ENCODE measurements around the gene EIF3K. TPM values are rescaled to one million over a fixed set of nuclear protein-coding genes. Genes with fewer than 3 reads are reported as not detected.
A peak's percentile ranks its signal among the peaks of the same experiment; 100 is the strongest.

EIF3K gene
- total and polyA plus RNA-seq, 2 of the 13 experiments (the other 11 are each of a cell fraction or from before 2014, with no cell fraction given): 179 to 258 TPM

- TF ChIP-seq TCF7L2 (IDR thresholded peaks at IDR 0.05; ENCODE audit: low read depth, low read length): no peak
- TF ChIP-seq YEATS4 (CRISPR knock-in tag; IDR thresholded peaks at IDR 0.05; ENCODE audit: borderline replicate concordance): peak; percentile 68; the same call in 1 of the 2 replicates
- TF ChIP-seq RBM22 (optimal IDR thresholded peaks at IDR 0.05; ENCODE audit: low read length): peak; percentile 48
- TF ChIP-seq FOXA1 (IDR thresholded peaks at IDR 0.05): no peak
- no peak for TF ChIP-seq FOXA1 (CRISPR knock-in tag; IDR thresholded peaks at IDR 0.05)
- no peak for TF ChIP-seq ZNF552 (CRISPR knock-in tag; IDR thresholded peaks at IDR 0.05; ENCODE audit: borderline replicate concordance)
- TF ChIP-seq ZNF652 (CRISPR knock-in tag; IDR thresholded peaks at IDR 0.05; ENCODE audit: borderline replicate concordance, low read depth): no peak
- no peak for TF ChIP-seq RFX3 (CRISPR knock-in tag; IDR thresholded peaks at IDR 0.05)
- no peak for TF ChIP-seq PAX8 (CRISPR knock-in tag; IDR thresholded peaks at IDR 0.05; ENCODE audit: borderline replicate concordance)
- TF ChIP-seq, protein P1, sequence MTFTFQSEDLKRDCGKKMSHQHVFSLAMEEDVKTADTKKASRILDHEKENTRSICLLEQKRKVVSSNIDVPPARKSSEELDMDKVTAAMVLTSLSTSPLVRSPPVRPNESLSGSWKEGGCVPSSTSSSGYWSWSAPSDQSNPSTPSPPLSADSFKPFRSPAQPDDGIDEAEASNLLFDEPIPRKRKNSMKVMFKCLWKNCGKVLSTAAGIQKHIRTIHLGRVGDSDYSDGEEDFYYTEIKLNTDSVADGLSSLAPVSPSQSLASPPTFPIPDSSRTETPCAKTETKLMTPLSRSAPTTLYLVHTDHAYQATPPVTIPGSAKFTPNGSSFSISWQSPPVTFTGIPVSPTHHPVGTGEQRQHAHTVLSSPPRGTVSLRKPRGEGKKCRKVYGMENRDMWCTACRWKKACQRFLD (CRISPR knock-in tag; IDR thresholded peaks at IDR 0.05; ENCODE audit: borderline replicate concordance): 0 out of 2 replicates have a peak, but pooled peaks have one; percentile 27
- no peak for TF ChIP-seq TSC22D2 (CRISPR knock-in tag; IDR thresholded peaks at IDR 0.05; ENCODE audit: borderline replicate concordance)
- TF ChIP-seq DDIT3 (CRISPR knock-in tag; IDR thresholded peaks at IDR 0.05): no peak
- 0 out of 2 replicates have a peak, but pooled peaks have one; percentile 55 for TF ChIP-seq ZNF546 (CRISPR knock-in tag; conservative IDR thresholded peaks at IDR 0.05)
- TF ChIP-seq REST (IDR thresholded peaks at IDR 0.05; ENCODE audit: borderline replicate concordance in 1 of 2, low read depth in 1 of 2, low read length in 2 of 2): peak in 1 of 2 experiments; percentile 45; a peak in 1 of 4 replicates
- no peak for TF ChIP-seq TBX3 (IDR thresholded peaks at IDR 0.05; ENCODE audit: borderline replicate concordance)
- peak; percentile 54; the same call in 1 of the 2 replicates for TF ChIP-seq ZNF782 (CRISPR knock-in tag; IDR thresholded peaks at IDR 0.05; ENCODE audit: borderline replicate concordance)
- TF ChIP-seq ZNF607 (CRISPR knock-in tag; IDR thresholded peaks at IDR 0.05; ENCODE audit: borderline replicate concordance): 0 out of 2 replicates have a peak, but pooled peaks have one; percentile 52
- TF ChIP-seq, protein P2, sequence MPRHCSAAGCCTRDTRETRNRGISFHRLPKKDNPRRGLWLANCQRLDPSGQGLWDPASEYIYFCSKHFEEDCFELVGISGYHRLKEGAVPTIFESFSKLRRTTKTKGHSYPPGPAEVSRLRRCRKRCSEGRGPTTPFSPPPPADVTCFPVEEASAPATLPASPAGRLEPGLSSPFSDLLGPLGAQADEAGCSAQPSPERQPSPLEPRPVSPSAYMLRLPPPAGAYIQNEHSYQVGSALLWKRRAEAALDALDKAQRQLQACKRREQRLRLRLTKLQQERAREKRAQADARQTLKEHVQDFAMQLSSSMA (CRISPR knock-in tag; IDR thresholded peaks at IDR 0.05): no peak
- TF ChIP-seq XBP1 (CRISPR knock-in tag; IDR thresholded peaks at IDR 0.05): 0 out of 2 replicates have a peak, but pooled peaks have one; percentile 11
- TF ChIP-seq HOXA9 (CRISPR knock-in tag; IDR thresholded peaks at IDR 0.05; ENCODE audit: borderline replicate concordance): no peak
- no peak for TF ChIP-seq ZNF660 (CRISPR knock-in tag; IDR thresholded peaks at IDR 0.05; ENCODE audit: borderline replicate concordance, low read depth)
- TF ChIP-seq ZNF724P (CRISPR knock-in tag; IDR thresholded peaks at IDR 0.05; ENCODE audit: borderline replicate concordance): no peak
- TF ChIP-seq SUZ12 (IDR thresholded peaks at IDR 0.05; ENCODE audit: low read depth, low read length): no peak
Measured at GRCh38 chr19:38649305-38650171, 30.6 kb downstream of the EIF3K start (continued).

Measured in HepG2 (cell line).